Psoas muscle (tissue), 8 donors: Measurements from ENCODE around the gene C1QL3. TPM values are rescaled to one million over a fixed set of nuclear protein-coding genes. Genes with fewer than 3 reads are reported as not detected.

Source experiments
- ATAC-seq, 4 donors: fragments of 200-7000 bp; cut with Tn5 transposase; one replicate each; pipeline ENCODE4 v1.9.1; 2020; ENCODE audit warnings: moderate library complexity in 3 of 4, mild to moderate bottlenecking in 2 of 4
- DNase-seq, 2 donors: peaks; one replicate each; pipeline ENCODE4 v3.0.0-alpha.2; 2020
- H3K27ac ChIP-seq: fragments of 200-600 bp; one replicate; pipeline ENCODE4 v1.8.0; 2022
- H3K27me3 ChIP-seq, 3 donors: fragments of 200-600 bp in 1 of 3; one replicate each; pipeline versions ENCODE4 v1.6.1 to v1.8.0; 2013 to 2022; ENCODE audit warnings: low read length in 2 of 3, mild to moderate bottlenecking in 2 of 3, moderate library complexity in 1 of 3; ENCODE audit not compliant: insufficient read depth in 3 of 3
- H3K36me3 ChIP-seq, 2 donors: fragments of 200-600 bp in 1 of 2; one replicate each; pipeline versions ENCODE4 v1.6.1 to v1.8.0; 2013 to 2022; ENCODE audit warnings: low read depth in 1 of 2, mild to moderate bottlenecking in 1 of 2, moderate library complexity in 1 of 2; ENCODE audit not compliant: insufficient read depth in 1 of 2
- H3K4me1 ChIP-seq: fragments of 200-600 bp; one replicate; pipeline ENCODE4 v1.8.0; 2022
- H3K4me3 ChIP-seq: fragments of 200-600 bp; one replicate; pipeline ENCODE4 v1.8.0; 2022; ENCODE audit warnings: mild to moderate bottlenecking
- H3K9me3 ChIP-seq: fragments of 200-600 bp; one replicate; pipeline ENCODE4 v1.8.0; 2022
- CTCF ChIP-seq: fragments of 200-600 bp; IDR thresholded peaks from one replicate; pipeline ENCODE4 v1.8.0; 2022; ENCODE audit warnings: antibody characterized with exemption
- WGBS, 3 donors: extraction: QIAGEN DNeasy Blood & Tissue Kit; methylation state at CpG; one replicate each; pipeline versions ENCODE4 v1.1.6 to v1.1.7; 2013; 5-methylcytosine and 5-hydroxymethylcytosine counted together
- intact Hi-C, 2 donors: fragments of 100-400 bp; cut with DNase I; formaldehyde crosslinking; loops; one replicate each; pipeline versions ENCODE4 v1.11.0 to v1.14.2; 2022
- polyA plus RNA-seq, 3 donors: library from polyadenylated mRNA; stranded (reverse); fragments of 200-250 nt; gene quantifications; one replicate each; pipeline ENCODE4 v1.2.3, GENCODE V29; 2013
- total RNA-seq, 4 donors: library from RNA; stranded (reverse); fragmentation: NEBNext Ultra II Directional in 2 of 4; extraction: Animal tissue kit (Norgen Biotek cat#: 25700) in 2 of 4; gene quantifications; one replicate each; pipeline versions ENCODE4 v1.2.1 to v1.2.4, GENCODE V29; 2021 to 2023
- donor health status: healthy with polysubstance abuse.
- donor health status: DM: no; HTN: no; CAD: no; lungs with moderate emphysema.
- donor health status: Bipolar disorder and iron deficiency.
- donor health status: healthy.
- donor health status: DM: yes; HTN: yes; CAD: no.
- donor health status: DM: no; HTN: no; CAD: no.
- donor health status: DM: no; HTN: no; CAD: no.
- donor health status: DM: yes; HTN: yes; CAD: no.

The C1QL3 gene
- total and polyA plus RNA-seq, 7 donors, result 0.04 to 0.08 TPM; not detected in 5

GRCh38 chr10:16478801-16479200 is 42.9 kb downstream of the C1QL3 start:
- Histone ChIP-seq H3K27ac (no peak overlapping the region), H3K27me3 (no peaks in the 10 kb centered on the region), H3K9me3 (no peaks in the 10 kb centered on the region), H3K36me3 (no peaks in the 10 kb centered on the region), H3K4me3 (no peak overlapping the region), H3K4me1 (no peaks in the 10 kb centered on the region)
- no peak for ATAC-seq
- 88 to 91% (median 89%) methylated on average over 4 of the region's 4 CpGs for WGBS, 3 donors
- TF ChIP-seq CTCF, result no peak
- intact Hi-C loops, result no loop called here
- DNase-seq, result no peak

- no peak for ATAC-seq
- 40 to 44% (median 42%) methylated on average over 1 of the region's 1 CpG for WGBS, 3 donors
These were observed 43.9 kb downstream of the C1QL3 start for GRCh38 chr10:16477757-16478156.

GRCh38 chr10:16472828-16473227 is 48.9 kb downstream of the C1QL3 start:
- DNase-seq, result no peak
- Histone ChIP-seq H3K9me3 (no peaks in the 10 kb centered on the region), H3K4me3 (no peak overlapping the region), H3K4me1 (no peaks in the 10 kb centered on the region), H3K27me3 (no peaks in the 10 kb centered on the region), H3K36me3 (no peaks in the 10 kb centered on the region), H3K27ac (no peak overlapping the region)
- no peak for ATAC-seq
- intact Hi-C loops, result no loop called here
- TF ChIP-seq CTCF, result no peak
- 86 to 90% (median 88%) methylated on average over 3 of the region's 3 CpGs for WGBS, 3 donors

More at GRCh38 chr10:16477757-16478156, 43.9 kb downstream of the C1QL3 start:
- Histone ChIP-seq H3K36me3 (no peaks in the 10 kb centered on the region), H3K27me3 (no peaks in the 10 kb centered on the region), H3K27ac (no peak overlapping the region), H3K4me3 (no peak overlapping the region), H3K9me3 (no peaks in the 10 kb centered on the region), H3K4me1 (no peaks in the 10 kb centered on the region)
- intact Hi-C loops, result no loop called here
- DNase-seq, result no peak
- TF ChIP-seq CTCF, result no peak

- DNase-seq, result no peak
- Histone ChIP-seq H3K9me3 (no peaks in the 10 kb centered on the region), H3K4me3 (no peak overlapping the region), H3K27me3 (no peaks in the 10 kb centered on the region), H3K27ac (no peak overlapping the region), H3K36me3 (no peaks in the 10 kb centered on the region), H3K4me1 (no peaks in the 10 kb centered on the region)
- no peak for ATAC-seq
- 74 to 78% (median 75%) methylated on average over 5 of the region's 5 CpGs for WGBS, 3 donors
- intact Hi-C loops, result no loop called here
- no peak for TF ChIP-seq CTCF
These were observed 50.9 kb downstream of the C1QL3 start for GRCh38 chr10:16470747-16471146.

GRCh38 chr10:16466001-16466400 is 55.7 kb downstream of the C1QL3 start:
- 80 to 95% (median 94%) methylated on average over 1 of the region's 1 CpG for WGBS, 3 donors
- ATAC-seq, result no peak
- Histone ChIP-seq H3K36me3 (no peaks in the 10 kb centered on the region), H3K27me3 (no peaks in the 10 kb centered on the region), H3K4me1 (no peaks in the 10 kb centered on the region), H3K27ac (no peak overlapping the region), H3K4me3 (no peak overlapping the region), H3K9me3 (no peaks in the 10 kb centered on the region)
- TF ChIP-seq CTCF, result no peak
- DNase-seq, result no peak
- intact Hi-C loops, result no loop called here
